H9 (cell line): ENCODE results near the gene TRIM36. TPM values are rescaled to one million over a fixed set of nuclear protein-coding genes. Genes with fewer than 3 reads are reported as not detected.

Experiments
- DNase-seq: peaks from one replicate; pipeline ENCODE4 v3.0.0-alpha.2; 2017
- H2AFZ ChIP-seq: one replicate; pipeline ENCODE4 v1.6.1; 2013; ENCODE audit warnings: mild to moderate bottlenecking, low read length, control low read depth, moderate library complexity
- H2AK5ac ChIP-seq: 2 replicates; pipeline ENCODE4 v1.6.1; 2013; ENCODE audit warnings: low read length, control low read depth, mixed read lengths; ENCODE audit not compliant: insufficient read length
- H2BK120ac ChIP-seq: one replicate; pipeline ENCODE4 v1.6.1; 2013; ENCODE audit warnings: low read depth, mild to moderate bottlenecking, low read length, control low read depth, inconsistent platforms; ENCODE audit not compliant: poor library complexity, severe bottlenecking
- H2BK12ac ChIP-seq: 2 replicates; pipeline ENCODE4 v1.6.1; 2013; ENCODE audit warnings: low read length, control low read depth, mixed read lengths, low read depth; ENCODE audit not compliant: insufficient read length
- H2BK15ac ChIP-seq: 2 replicates; pipeline ENCODE4 v1.6.1; 2013; ENCODE audit warnings: low read depth, low read length, control low read depth
- H2BK20ac ChIP-seq: one replicate; pipeline ENCODE4 v1.6.1; 2013; ENCODE audit warnings: low read depth, mild to moderate bottlenecking, low read length, control low read depth, inconsistent platforms; ENCODE audit not compliant: poor library complexity, severe bottlenecking
- H2BK5ac ChIP-seq: 2 replicates; pipeline ENCODE4 v1.6.1; 2013; ENCODE audit warnings: low read length, control low read depth, mixed read lengths; ENCODE audit not compliant: insufficient read length
- H3K14ac ChIP-seq: 2 replicates; pipeline ENCODE4 v1.6.1; 2013; ENCODE audit warnings: low read length, control low read depth; ENCODE audit not compliant: insufficient read depth
- H3K18ac ChIP-seq: 2 replicates; pipeline ENCODE4 v1.6.1; 2013; ENCODE audit warnings: low read depth, mild to moderate bottlenecking, mixed read lengths, low read length, control low read depth; ENCODE audit not compliant: insufficient read length
- H3K23ac ChIP-seq: 2 replicates; pipeline ENCODE4 v1.6.1; 2013; ENCODE audit warnings: low read length, control low read depth, mixed read lengths, low read depth; ENCODE audit not compliant: insufficient read length
- H3K23me2 ChIP-seq: 2 replicates; pipeline ENCODE4 v1.6.1; 2013; ENCODE audit warnings: low read depth, mild to moderate bottlenecking, mixed read lengths, low read length, control low read depth; ENCODE audit not compliant: insufficient read length, poor library complexity, severe bottlenecking
- H3K27ac ChIP-seq: 2 replicates; pipeline ENCODE4 v1.5.1; 2013; ENCODE audit warnings: low read length, control low read depth, mixed read lengths, low read depth; ENCODE audit not compliant: insufficient read length
- H3K27me3 ChIP-seq: 2 replicates; pipeline ENCODE4 v1.6.1; 2013; ENCODE audit warnings: low read length, control low read depth, inconsistent platforms; ENCODE audit not compliant: insufficient read depth
- H3K4ac ChIP-seq: 2 replicates; pipeline ENCODE4 v1.6.1; 2013; ENCODE audit warnings: low read depth, mild to moderate bottlenecking, control low read depth, inconsistent platforms, low read length, moderate library complexity
- H3K4me1 ChIP-seq: 2 replicates; pipeline ENCODE4 v1.6.1; 2013; ENCODE audit warnings: low read length, control low read depth, inconsistent platforms; ENCODE audit not compliant: insufficient read depth
- H3K4me2 ChIP-seq: 2 replicates; pipeline ENCODE4 v1.6.1; 2013; ENCODE audit warnings: low read length, control low read depth, mixed read lengths; ENCODE audit not compliant: insufficient read length, insufficient read depth
- H3K56ac ChIP-seq: 2 replicates; pipeline ENCODE4 v1.6.1; 2013; ENCODE audit warnings: low read depth, mild to moderate bottlenecking, mixed read lengths, low read length, control low read depth; ENCODE audit not compliant: insufficient read length
- H3K79me1 ChIP-seq: 2 replicates; pipeline ENCODE4 v1.6.1; 2013; ENCODE audit warnings: low read depth, mild to moderate bottlenecking, moderate library complexity, low read length, control low read depth, inconsistent platforms; ENCODE audit not compliant: insufficient read depth, poor library complexity, severe bottlenecking
- H3K79me2 ChIP-seq: 2 replicates; pipeline ENCODE4 v1.6.1; 2013; ENCODE audit warnings: low read length, control low read depth, inconsistent platforms; ENCODE audit not compliant: insufficient read depth
- H3K9ac ChIP-seq: 2 replicates; pipeline ENCODE4 v1.6.1; 2013; ENCODE audit warnings: low read length, control low read depth, mixed read lengths; ENCODE audit not compliant: insufficient read length; ENCODE audit errors: extremely low read depth
- H3K9me3 ChIP-seq: one replicate; pipeline ENCODE4 v1.6.1; 2013; ENCODE audit warnings: low read depth, low read length, inconsistent platforms; ENCODE audit not compliant: control insufficient read depth
- H3T11ph ChIP-seq: one replicate; pipeline ENCODE4 v1.6.1; 2013; ENCODE audit warnings: mild to moderate bottlenecking, low read length, control low read depth, inconsistent platforms
- H4K20me1 ChIP-seq: one replicate; pipeline ENCODE4 v1.6.1; 2013; ENCODE audit not compliant: control insufficient read depth, insufficient read length, insufficient read depth
- H4K5ac ChIP-seq: 2 replicates; pipeline ENCODE4 v1.6.1; 2013; ENCODE audit warnings: low read depth, mild to moderate bottlenecking, mixed read lengths, low read length, control low read depth; ENCODE audit not compliant: insufficient read length
- H4K8ac ChIP-seq: replicated peaks from 2 replicates; pipeline ENCODE4 v1.6.1; 2013; ENCODE audit warnings: low read length, control low read depth, mixed read lengths, low read depth; ENCODE audit not compliant: insufficient read length
- H4K91ac ChIP-seq: 2 replicates; pipeline ENCODE4 v1.6.1; 2013; ENCODE audit warnings: low read depth, mild to moderate bottlenecking, moderate library complexity, mixed read lengths, low read length, control low read depth; ENCODE audit not compliant: insufficient read length
- H3K27ac Mint-ChIP-seq, 3 experiments: 2 replicates in 2 of 3; 3 replicates in 1 of 3; pipeline ENCODE4 v1.8.0; 2020 to 2021; ENCODE audit warnings: mixed read lengths in 3 of 3, mild to moderate bottlenecking in 1 of 3, moderate library complexity in 1 of 3
- H3K27me3 Mint-ChIP-seq: 2 replicates; pipeline ENCODE4 v1.8.0; 2021; ENCODE audit warnings: low read depth, mild to moderate bottlenecking, moderate library complexity, mixed read lengths
- H3K36me3 Mint-ChIP-seq, 3 experiments: 2 replicates in 2 of 3; 3 replicates in 1 of 3; pipeline ENCODE4 v1.8.0; 2020 to 2021; ENCODE audit warnings: low read depth in 3 of 3, mixed read lengths in 3 of 3; ENCODE audit not compliant: insufficient read depth in 1 of 3
- H3K4me1 Mint-ChIP-seq, 2 experiments: 2 replicates each; pipeline ENCODE4 v1.8.0; 2020; ENCODE audit warnings: mixed read lengths in 2 of 2
- H3K4me3 Mint-ChIP-seq, 2 experiments: 2 replicates in 1 of 2; 3 replicates in 1 of 2; pipeline ENCODE4 v1.8.0; 2020 to 2021; ENCODE audit warnings: mild to moderate bottlenecking in 2 of 2, mixed read lengths in 2 of 2, moderate library complexity in 1 of 2
- H3K9me3 Mint-ChIP-seq, 2 experiments: 2 replicates in 1 of 2; 3 replicates in 1 of 2; pipeline ENCODE4 v1.8.0; 2020; ENCODE audit warnings: mild to moderate bottlenecking in 2 of 2, mixed read lengths in 2 of 2, moderate library complexity in 1 of 2
- CTCF ChIP-seq: fragments of 200-600 bp; sonication (generic); conservative IDR thresholded peaks from 3 replicates; pipeline ENCODE4 v1.8.0; 2021; ENCODE audit warnings: antibody characterized with exemption, mild to moderate bottlenecking
- WGBS: extraction: QIAGEN DNeasy Blood & Tissue Kit; methylation state at CpG from one replicate; pipeline ENCODE4 v1.1.7; 2013; ENCODE audit warnings: missing lambda C conversion rate, low lambda C conversion rate, mixed read lengths; ENCODE audit not compliant: insufficient read length; ENCODE audit errors: extremely low coverage; 5-methylcytosine and 5-hydroxymethylcytosine counted together
- total RNA-seq: library from RNA; stranded (reverse); gene quantifications from 2 replicates; pipeline ENCODE4 v1.2.1, GENCODE V29; 2021

Gene TRIM36
- total RNA-seq, 1 experiment from 2014 or later: 14.6 TPM

GRCh38 chr5:115192098-115192497, 22.4 kb upstream of the TRIM36 start:
- no CpG with 5 or more reads among the region's 1 CpG for WGBS
- peaks cover 2% of the 10 kb centered on the region; the same call in 1 of the 2 replicates for H3K4me1 ChIP-seq
- no peak overlapping the region for H4K91ac ChIP-seq
- H4K20me1 ChIP-seq: no peaks in the 10 kb centered on the region
- H2BK20ac ChIP-seq: no peak overlapping the region
- H3K23me2 ChIP-seq: no peaks in the 10 kb centered on the region
- H3K27me3 ChIP-seq: no peaks in the 10 kb centered on the region
- no peak overlapping the region for H2BK120ac ChIP-seq
- H3K56ac ChIP-seq: no peak overlapping the region
- no peaks in the 10 kb centered on the region for H3K36me3 Mint-ChIP-seq
- no peaks in the 10 kb centered on the region for H3K9me3 Mint-ChIP-seq
- no peak overlapping the region for H3K9ac ChIP-seq
- H3K79me2 ChIP-seq: no peaks in the 10 kb centered on the region
- no peak for DNase-seq
- H3K27me3 Mint-ChIP-seq: no peaks in the 10 kb centered on the region; the same call in 1 of the 2 replicates
- H2BK5ac ChIP-seq: no peak overlapping the region
- no peaks in the 10 kb centered on the region for H3K79me1 ChIP-seq
- no peak overlapping the region for H3K27ac Mint-ChIP-seq
- no peak for TF ChIP-seq CTCF
- H3K4me2 ChIP-seq: no peak overlapping the region
- no peak overlapping the region for H2AFZ ChIP-seq
- no peak overlapping the region for H3K14ac ChIP-seq
- no peak overlapping the region for H3K23ac ChIP-seq
- no peak overlapping the region for H2BK12ac ChIP-seq
- no peak overlapping the region for H3K4ac ChIP-seq
- H3K4me1 Mint-ChIP-seq: peaks cover 16 to 18% of the 10 kb centered on the region in 2 experiments
- no peak overlapping the region for H3K18ac ChIP-seq
- no peaks in the 10 kb centered on the region for H3K9me3 ChIP-seq
- H2AK5ac ChIP-seq: no peak overlapping the region
- H3K27ac ChIP-seq: no peak overlapping the region
- no peak overlapping the region for H2BK15ac ChIP-seq
- H3T11ph ChIP-seq: no peak overlapping the region
- no peak overlapping the region for H3K4me3 Mint-ChIP-seq
- no peak overlapping the region for H4K8ac ChIP-seq
- H4K5ac ChIP-seq: no peak overlapping the region
